GM20431 (cell line): ENCODE data around the gene CABP5.
"Not testable (repeated sequence)": the region's sequence is repeated elsewhere in the genome, so short reads cannot be mapped to it uniquely, and the experiment has no call there.

ENCODE experiments used
- in situ Hi-C: fragments of 300-500 bp; cut with MseI, MboI; formaldehyde crosslinking; loops from one replicate; pipeline ENCODE4 v1.15.0; 2020; ENCODE audit warnings: low sequenced_read_pairs; ENCODE audit not compliant: unreplicated experiment

The CABP5 gene

GRCh38 chr19:48043675-48044258 is at the start of gene CABP5:
Gene CABP5 (minus strand): TSS chr19:48044079. CDS start chr19:48043922, 157 bp downstream.
- in situ Hi-C loops = no loop called here

GRCh38 chr19:48091111-48091718 is 47.3 kb upstream of the CABP5 start:
- in situ Hi-C loops = not testable (repeated sequence)

- in situ Hi-C loops = no loop called here
Measured at GRCh38 chr19:48090281-48090802, 46.5 kb upstream of the CABP5 start.

- in situ Hi-C loops = not testable (repeated sequence)
Measured at GRCh38 chr19:48088991-48089390, 45.1 kb upstream of the CABP5 start.

- in situ Hi-C loops = no loop called here
Measured at GRCh38 chr19:48085904-48086864, 42.3 kb upstream of the CABP5 start.

- in situ Hi-C loops = no loop called here
Measured at GRCh38 chr19:48085076-48085475, 41.2 kb upstream of the CABP5 start.

- in situ Hi-C loops = no loop called here
Measured at GRCh38 chr19:48081106-48081505, 37.2 kb upstream of the CABP5 start.

- in situ Hi-C loops = not testable (repeated sequence)
Measured at GRCh38 chr19:48070177-48070769, 26.4 kb upstream of the CABP5 start.

GRCh38 chr19:48069435-48069834 is 25.6 kb upstream of the CABP5 start:
- in situ Hi-C loops = no loop called here

GRCh38 chr19:48064509-48064908 is 20.6 kb upstream of the CABP5 start:
- in situ Hi-C loops = no loop called here

- in situ Hi-C loops = no loop called here
Measured at GRCh38 chr19:48061401-48062344, 17.8 kb upstream of the CABP5 start.

GRCh38 chr19:48060381-48060780 is 16.5 kb upstream of the CABP5 start:
- in situ Hi-C loops = no loop called here

- in situ Hi-C loops = no loop called here
Measured at GRCh38 chr19:48059331-48059730, 15.5 kb upstream of the CABP5 start.

- in situ Hi-C loops = no loop called here
Measured at GRCh38 chr19:48053856-48054255, 10.0 kb upstream of the CABP5 start.

- in situ Hi-C loops = no loop called here
Measured at GRCh38 chr19:48053076-48053475, 9.2 kb upstream of the CABP5 start.

GRCh38 chr19:48051335-48052033 is 7.6 kb upstream of the CABP5 start:
- in situ Hi-C loops = no loop called here

- in situ Hi-C loops = no loop called here
Measured at GRCh38 chr19:48044561-48044960, 682 bp upstream of the CABP5 start.

GRCh38 chr19:48041877-48042580 is 1.9 kb downstream of the CABP5 start:
- in situ Hi-C loops = no loop called here
